GM04503 (cell line): Measurements from ENCODE around the gene C1QA.
"Not testable (repeated sequence)": the region's sequence is repeated elsewhere in the genome, so short reads cannot be mapped to it uniquely, and the experiment has no call there.

Experiments used
- DNase-seq: peaks from one replicate; pipeline ENCODE4 v3.0.0-alpha.2; 2012; ENCODE audit warnings: low read depth

Gene C1QA

GRCh38 chr1:22641247-22641646, 4.8 kb downstream of the C1QA start:
- DNase-seq: no peak

- no peak for DNase-seq
Measured at GRCh38 chr1:22641906-22642636, 5.6 kb downstream of the C1QA start.

- DNase-seq: no peak
Measured at GRCh38 chr1:22643381-22643780, 7.0 kb downstream of the C1QA start, which contains the start of gene C1QC. TSS of gene C1QC (plus strand) at chr1:22643633. CDS start at chr1:22644024, 391 bp downstream.

- DNase-seq: no peak
Measured at GRCh38 chr1:22643928-22644327, 7.5 kb downstream of the C1QA start.

GRCh38 chr1:22645931-22646330, 9.5 kb downstream of the C1QA start:
- DNase-seq: no peak

- no peak for DNase-seq
Measured at GRCh38 chr1:22646384-22646783, 10.0 kb downstream of the C1QA start.

- DNase-seq: no peak
Measured at GRCh38 chr1:22650089-22650693, 13.8 kb downstream of the C1QA start.

- DNase-seq: no peak
Measured at GRCh38 chr1:22651941-22652856, 15.8 kb downstream of the C1QA start.

- no peak for DNase-seq
Measured at GRCh38 chr1:22652881-22653316, 16.5 kb downstream of the C1QA start, which contains the start of gene C1QB. TSS of gene C1QB (plus strand) at chr1:22653236. CDS start at chr1:22659463, 6,227 bp downstream.

GRCh38 chr1:22654692-22655091, 18.3 kb downstream of the C1QA start:
- DNase-seq: no peak

GRCh38 chr1:22658385-22659163, 22.1 kb downstream of the C1QA start:
- DNase-seq: no peak

GRCh38 chr1:22660716-22661241, 24.4 kb downstream of the C1QA start:
- DNase-seq: no peak

GRCh38 chr1:22661880-22662279, 25.5 kb downstream of the C1QA start:
- DNase-seq: no peak

- no peak for DNase-seq
Measured at GRCh38 chr1:22662318-22662717, 25.9 kb downstream of the C1QA start.

- no peak for DNase-seq
Measured at GRCh38 chr1:22662986-22663408, 26.6 kb downstream of the C1QA start.

GRCh38 chr1:22665752-22666151, 29.3 kb downstream of the C1QA start:
- no peak for DNase-seq

- DNase-seq: no peak
Measured at GRCh38 chr1:22666412-22666811, 30.0 kb downstream of the C1QA start.

- not testable (repeated sequence) for DNase-seq
Measured at GRCh38 chr1:22668840-22669239, 32.4 kb downstream of the C1QA start.

- DNase-seq: no peak
Measured at GRCh38 chr1:22670352-22670975, 34.0 kb downstream of the C1QA start.

- DNase-seq: no peak
Measured at GRCh38 chr1:22671999-22672398, 35.6 kb downstream of the C1QA start.
